CD4-positive, alpha-beta T cell (primary cell): Measurements from ENCODE around the gene NRK. TPM values are rescaled to one million over a fixed set of nuclear protein-coding genes. Genes with fewer than 3 reads are reported as not detected.
"Not testable (repeated sequence)": the region's sequence is repeated elsewhere in the genome, so short reads cannot be mapped to it uniquely, and the experiment has no call there.

Experiments
- ATAC-seq: fragments of 200-7000 bp; cut with Tn5 transposase; one replicate; pipeline ENCODE4 v1.10.0; 2022; ENCODE audit warnings: mild to moderate bottlenecking; ENCODE audit not compliant: poor library complexity
- CTCF ChIA-PET: fragments of 350-600 bp; sonication (Branson Sonifier 250); formaldehyde crosslinking; loops from one replicate; lab custom pipeline; 2021; ENCODE audit warnings: antibody characterized with exemption, inconsistent platforms; lab: Charles Lee
- POLR2A ChIA-PET: fragments of 350-600 bp; sonication (Branson Sonifier 250); formaldehyde crosslinking; loops from one replicate; lab custom pipeline; 2021; ENCODE audit warnings: antibody characterized with exemption, inconsistent platforms; lab: Charles Lee
- DNase-seq, 14 experiments: peaks; one replicate each; pipeline ENCODE4 v3.0.0-alpha.2; 2013 to 2020; ENCODE audit warnings: mixed read lengths in 2 of 14
- H3K27ac ChIP-seq, 2 donors: one replicate each; pipeline versions ENCODE4 v1.5.1 to v1.7.0; 2013; ENCODE audit warnings: low read length in 2 of 2, low read depth in 1 of 2, mild to moderate bottlenecking in 1 of 2
- H3K27me3 ChIP-seq, 2 experiments: 1 replicate in 1 of 2; 2 replicates in 1 of 2; pipeline versions ENCODE4 v1.6.1 to v1.7.0; 2013; ENCODE audit warnings: low read length in 2 of 2, control low read depth in 1 of 2, mild to moderate bottlenecking in 1 of 2, moderate library complexity in 1 of 2; ENCODE audit not compliant: insufficient read depth in 2 of 2, control insufficient read depth in 1 of 2
- H3K36me3 ChIP-seq: one replicate; pipeline ENCODE4 v1.6.1; 2013; ENCODE audit warnings: low read length, control low read depth; ENCODE audit not compliant: insufficient read depth
- H3K4me1 ChIP-seq: one replicate; pipeline ENCODE4 v1.6.1; 2013; ENCODE audit warnings: low read length, control low read depth; ENCODE audit not compliant: insufficient read depth
- H3K4me3 ChIP-seq: one replicate; pipeline ENCODE4 v1.5.1; 2013; ENCODE audit warnings: mild to moderate bottlenecking, low read length, moderate library complexity
- H3K9me3 ChIP-seq, 2 experiments: 1 replicate in 1 of 2; 2 replicates in 1 of 2; pipeline versions ENCODE4 v1.6.1 to v1.7.0; 2013; ENCODE audit warnings: low read length in 2 of 2, mild to moderate bottlenecking in 2 of 2, control low read depth in 1 of 2, moderate library complexity in 1 of 2; ENCODE audit not compliant: control insufficient read depth in 1 of 2, insufficient read depth in 1 of 2
- H3K27ac Mint-ChIP-seq: one replicate; pipeline ENCODE4 v1.8.0; 2020; ENCODE audit warnings: mixed read lengths
- H3K27me3 Mint-ChIP-seq: one replicate; pipeline ENCODE4 v1.8.0; 2021; ENCODE audit warnings: mixed read lengths
- H3K36me3 Mint-ChIP-seq: one replicate; pipeline ENCODE4 v1.8.0; 2021; ENCODE audit warnings: low read depth, mixed read lengths
- H3K4me1 Mint-ChIP-seq: one replicate; pipeline ENCODE4 v1.8.0; 2021; ENCODE audit warnings: low read depth, mixed read lengths
- H3K4me3 Mint-ChIP-seq: one replicate; pipeline ENCODE4 v1.8.0; 2020; ENCODE audit warnings: mild to moderate bottlenecking, mixed read lengths
- H3K9me3 Mint-ChIP-seq: one replicate; pipeline ENCODE4 v1.8.0; 2020; ENCODE audit warnings: mixed read lengths
- intact Hi-C, 2 experiments: fragments of 100-400 bp; cut with DNase I in 1 of 2; cut with micrococcal nuclease in 1 of 2; formaldehyde crosslinking; loops; one replicate each; pipeline versions ENCODE4 v1.15.1 to v1.9.0; 2023 to 2025; cut with DNase I, micrococcal nuclease
- total RNA-seq, 174 experiments: library from RNA in 2 of 174; stranded (reverse) in 2 of 174; gene quantifications; one replicate each; pipeline ENCODE4 v1.2.3 and lab custom pipeline; 2021 to 2026
- TF ChIP-seq, protein P1 (sequence below): fragments of 200-600 bp; IDR thresholded peaks from one replicate; pipeline ENCODE4 v1.8.0; 2022; ENCODE audit warnings: antibody characterized with exemption, mild to moderate bottlenecking

NRK gene
- total RNA-seq, 2 experiments from 2014 or later = not detected

GRCh38 chrX:105845631-105846030 is 23.3 kb downstream of the NRK start:
- ATAC-seq (no peak), DNase-seq (no peak)
- H3K4me1 Mint-ChIP-seq = no peaks in the 10 kb centered on the region
- ChIA-PET POLR2A (no interaction called here), CTCF (no interaction called here)
- H3K36me3 Mint-ChIP-seq = no peaks in the 10 kb centered on the region
- Histone ChIP-seq H3K36me3 (no peaks in the 10 kb centered on the region), H3K27ac (no peak overlapping the region), H3K4me1 (no peaks in the 10 kb centered on the region), H3K4me3 (no peak overlapping the region), H3K9me3 (no peaks in the 10 kb centered on the region), H3K27me3 (no peaks in the 10 kb centered on the region)
- no peaks in the 10 kb centered on the region for H3K27me3 Mint-ChIP-seq
- TF ChIP-seq, protein P1, sequence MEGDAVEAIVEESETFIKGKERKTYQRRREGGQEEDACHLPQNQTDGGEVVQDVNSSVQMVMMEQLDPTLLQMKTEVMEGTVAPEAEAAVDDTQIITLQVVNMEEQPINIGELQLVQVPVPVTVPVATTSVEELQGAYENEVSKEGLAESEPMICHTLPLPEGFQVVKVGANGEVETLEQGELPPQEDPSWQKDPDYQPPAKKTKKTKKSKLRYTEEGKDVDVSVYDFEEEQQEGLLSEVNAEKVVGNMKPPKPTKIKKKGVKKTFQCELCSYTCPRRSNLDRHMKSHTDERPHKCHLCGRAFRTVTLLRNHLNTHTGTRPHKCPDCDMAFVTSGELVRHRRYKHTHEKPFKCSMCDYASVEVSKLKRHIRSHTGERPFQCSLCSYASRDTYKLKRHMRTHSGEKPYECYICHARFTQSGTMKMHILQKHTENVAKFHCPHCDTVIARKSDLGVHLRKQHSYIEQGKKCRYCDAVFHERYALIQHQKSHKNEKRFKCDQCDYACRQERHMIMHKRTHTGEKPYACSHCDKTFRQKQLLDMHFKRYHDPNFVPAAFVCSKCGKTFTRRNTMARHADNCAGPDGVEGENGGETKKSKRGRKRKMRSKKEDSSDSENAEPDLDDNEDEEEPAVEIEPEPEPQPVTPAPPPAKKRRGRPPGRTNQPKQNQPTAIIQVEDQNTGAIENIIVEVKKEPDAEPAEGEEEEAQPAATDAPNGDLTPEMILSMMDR = no peak
- no peak overlapping the region for H3K4me3 Mint-ChIP-seq
- H3K27ac Mint-ChIP-seq = no peak overlapping the region
- intact Hi-C loops = no loop called here
- no peaks in the 10 kb centered on the region for H3K9me3 Mint-ChIP-seq

DNA sequence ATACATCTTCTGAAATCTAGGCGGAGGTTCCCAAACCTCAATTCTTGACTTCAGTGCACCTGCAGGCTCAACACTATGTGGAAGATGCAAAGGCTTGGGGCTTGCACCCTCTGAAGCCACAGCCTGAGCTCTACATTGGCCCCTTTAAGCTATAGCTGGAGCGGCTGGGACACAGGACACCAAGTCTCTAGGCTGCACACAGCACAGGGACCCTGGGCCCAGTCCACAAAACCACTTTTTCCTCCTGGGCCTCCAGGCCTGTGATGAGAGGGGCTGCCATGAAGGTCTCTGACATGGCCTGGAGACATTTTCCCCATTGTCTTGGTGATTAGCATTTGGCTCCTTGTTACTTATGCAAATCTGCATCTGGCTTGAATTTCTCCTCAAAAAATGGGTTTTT is 27.8 kb downstream of the NRK start:
- H3K27me3 Mint-ChIP-seq, H3K4me3 ChIP-seq, CTCF ChIA-PET, H3K9me3 ChIP-seq, H3K27ac ChIP-seq, H3K36me3 Mint-ChIP-seq, H3K27ac Mint-ChIP-seq, POLR2A ChIA-PET, DNase-seq, H3K4me3 Mint-ChIP-seq, H3K36me3 ChIP-seq, H3K4me1 Mint-ChIP-seq, intact Hi-C loops, H3K4me1 ChIP-seq, ATAC-seq, H3K27me3 ChIP-seq, H3K9me3 Mint-ChIP-seq: not testable (repeated sequence)

GRCh38 chrX:105865709-105866108 is 43.4 kb downstream of the NRK start:
- Histone ChIP-seq H3K27me3 (no peaks in the 10 kb centered on the region), H3K4me1 (no peaks in the 10 kb centered on the region), H3K36me3 (no peaks in the 10 kb centered on the region), H3K4me3 (no peak overlapping the region), H3K9me3 (no peaks in the 10 kb centered on the region), H3K27ac (no peak overlapping the region)
- intact Hi-C loops = no loop called here
- no peaks in the 10 kb centered on the region for H3K36me3 Mint-ChIP-seq
- DNase-seq (no peak), ATAC-seq (no peak)
- no peaks in the 10 kb centered on the region for H3K27me3 Mint-ChIP-seq
- no peak overlapping the region for H3K27ac Mint-ChIP-seq
- CTCF ChIA-PET = no interaction called here
- POLR2A ChIA-PET = no interaction called here
- no peak overlapping the region for H3K4me3 Mint-ChIP-seq
- TF ChIP-seq, protein P1 = no peak
- peaks cover 2% of the 10 kb centered on the region for H3K9me3 Mint-ChIP-seq
- H3K4me1 Mint-ChIP-seq = no peaks in the 10 kb centered on the region

GRCh38 chrX:105869701-105870100 is 47.4 kb downstream of the NRK start:
- H3K4me3 Mint-ChIP-seq = no peak overlapping the region

More at GRCh38 chrX:105869701-105870100, 47.4 kb downstream of the NRK start:
- H3K9me3 ChIP-seq = no peaks in the 10 kb centered on the region
- no peaks in the 10 kb centered on the region for H3K27me3 Mint-ChIP-seq
- TF ChIP-seq, protein P1 = no peak
- no peak for ATAC-seq
- POLR2A ChIA-PET = no interaction called here
- peaks cover 4% of the 10 kb centered on the region for H3K9me3 Mint-ChIP-seq
- intact Hi-C loops = no loop called here
- H3K27ac Mint-ChIP-seq = no peak overlapping the region
- no peak overlapping the region for H3K27ac ChIP-seq
- no peaks in the 10 kb centered on the region for H3K4me1 Mint-ChIP-seq
- H3K36me3 Mint-ChIP-seq = no peaks in the 10 kb centered on the region
- H3K36me3 ChIP-seq = no peaks in the 10 kb centered on the region
- no peaks in the 10 kb centered on the region for H3K4me1 ChIP-seq
- no peak overlapping the region for H3K4me3 ChIP-seq
- CTCF ChIA-PET = no interaction called here
- H3K27me3 ChIP-seq = no peaks in the 10 kb centered on the region
- no peak for DNase-seq
